ENCODE results near the gene CDCA7L.

CDCA7L gene

GRCh38 chr7:21960922-21961321 is 15.2 kb upstream of the CDCA7L start:
- no peak overlapping the region for H3K4me3 ChIP-seq (replicated peaks; ENCODE audit: low read depth, low read length)
- peak; percentile 82 for DNase-seq (ENCODE audit: low read depth)
- TF ChIP-seq, protein P1, sequence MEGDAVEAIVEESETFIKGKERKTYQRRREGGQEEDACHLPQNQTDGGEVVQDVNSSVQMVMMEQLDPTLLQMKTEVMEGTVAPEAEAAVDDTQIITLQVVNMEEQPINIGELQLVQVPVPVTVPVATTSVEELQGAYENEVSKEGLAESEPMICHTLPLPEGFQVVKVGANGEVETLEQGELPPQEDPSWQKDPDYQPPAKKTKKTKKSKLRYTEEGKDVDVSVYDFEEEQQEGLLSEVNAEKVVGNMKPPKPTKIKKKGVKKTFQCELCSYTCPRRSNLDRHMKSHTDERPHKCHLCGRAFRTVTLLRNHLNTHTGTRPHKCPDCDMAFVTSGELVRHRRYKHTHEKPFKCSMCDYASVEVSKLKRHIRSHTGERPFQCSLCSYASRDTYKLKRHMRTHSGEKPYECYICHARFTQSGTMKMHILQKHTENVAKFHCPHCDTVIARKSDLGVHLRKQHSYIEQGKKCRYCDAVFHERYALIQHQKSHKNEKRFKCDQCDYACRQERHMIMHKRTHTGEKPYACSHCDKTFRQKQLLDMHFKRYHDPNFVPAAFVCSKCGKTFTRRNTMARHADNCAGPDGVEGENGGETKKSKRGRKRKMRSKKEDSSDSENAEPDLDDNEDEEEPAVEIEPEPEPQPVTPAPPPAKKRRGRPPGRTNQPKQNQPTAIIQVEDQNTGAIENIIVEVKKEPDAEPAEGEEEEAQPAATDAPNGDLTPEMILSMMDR (IDR thresholded peaks at IDR 0.05; ENCODE audit: low read length, missing control alignments): no peak

- no peak overlapping the region for H3K4me3 ChIP-seq (replicated peaks; ENCODE audit: low read depth, low read length)
- no peak for DNase-seq (ENCODE audit: low read depth)
- TF ChIP-seq, protein P1 (IDR thresholded peaks at IDR 0.05; ENCODE audit: low read length, missing control alignments): no peak
Observed at GRCh38 chr7:21959387-21959776, 13.7 kb upstream of the CDCA7L start.

DNA sequence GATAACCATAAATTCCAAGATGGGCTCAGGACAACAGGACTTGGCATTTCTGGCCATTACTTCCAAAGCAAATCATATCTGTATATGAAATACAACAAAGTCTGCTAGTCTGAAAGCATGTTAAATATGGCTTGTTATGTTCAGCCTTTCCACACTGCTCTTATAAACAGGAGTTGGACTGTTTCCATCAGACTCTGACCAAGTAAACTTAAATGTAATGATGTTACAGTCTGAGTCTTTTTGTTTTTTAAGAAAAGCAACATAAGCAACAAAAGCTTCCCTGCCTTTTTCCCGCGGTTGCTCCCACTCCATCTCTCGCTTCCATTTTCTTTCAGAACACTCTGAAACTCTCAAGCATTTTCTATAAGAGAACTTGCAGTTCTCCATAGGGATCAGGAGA is 8.1 kb upstream of the CDCA7L start:
- TF ChIP-seq, protein P1 (IDR thresholded peaks at IDR 0.05; ENCODE audit: low read length, missing control alignments): no peak

GRCh38 chr7:21948887-21949540 is 3.3 kb upstream of the CDCA7L start:
- DNase-seq (ENCODE audit: low read depth): no peak
- H3K4me3 ChIP-seq (replicated peaks; ENCODE audit: low read depth, low read length): no peak overlapping the region
- TF ChIP-seq, protein P1 (IDR thresholded peaks at IDR 0.05; ENCODE audit: low read length, missing control alignments): no peak

More for the DNA sequence above, 8.1 kb upstream of the CDCA7L start:
- no peak for DNase-seq (ENCODE audit: low read depth)
- no peak overlapping the region for H3K4me3 ChIP-seq (replicated peaks; ENCODE audit: low read depth, low read length)

- TF ChIP-seq, protein P1 (IDR thresholded peaks at IDR 0.05; ENCODE audit: low read length, missing control alignments): no peak
- H3K4me3 ChIP-seq (replicated peaks; ENCODE audit: low read depth, low read length): no peak overlapping the region
- DNase-seq (ENCODE audit: low read depth): no peak
Observed at GRCh38 chr7:21948364-21948763, 2.7 kb upstream of the CDCA7L start.

DNA sequence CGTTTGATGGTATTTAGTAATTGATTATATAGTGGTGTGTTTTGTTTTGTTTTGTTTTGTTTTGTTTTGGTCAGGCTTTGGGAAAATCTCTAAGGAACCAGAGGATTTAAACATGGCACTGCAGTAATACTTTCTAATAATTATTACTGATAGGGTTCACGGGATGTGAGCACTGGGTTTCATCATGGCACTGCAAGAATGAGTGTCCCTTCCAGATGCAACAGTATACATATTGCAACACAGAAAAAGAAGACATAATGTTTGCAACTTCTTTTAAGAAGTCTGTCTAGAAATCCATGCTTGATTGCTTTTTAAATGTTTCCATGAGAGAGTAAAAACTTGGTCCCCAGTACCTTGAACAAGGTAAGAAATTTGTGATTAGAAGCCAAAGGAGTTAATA is 2.2 kb upstream of the CDCA7L start:
- no peak overlapping the region for H3K4me3 ChIP-seq (replicated peaks; ENCODE audit: low read depth, low read length)
- TF ChIP-seq, protein P1 (IDR thresholded peaks at IDR 0.05; ENCODE audit: low read length, missing control alignments): no peak
- DNase-seq (ENCODE audit: low read depth): no peak

DNA sequence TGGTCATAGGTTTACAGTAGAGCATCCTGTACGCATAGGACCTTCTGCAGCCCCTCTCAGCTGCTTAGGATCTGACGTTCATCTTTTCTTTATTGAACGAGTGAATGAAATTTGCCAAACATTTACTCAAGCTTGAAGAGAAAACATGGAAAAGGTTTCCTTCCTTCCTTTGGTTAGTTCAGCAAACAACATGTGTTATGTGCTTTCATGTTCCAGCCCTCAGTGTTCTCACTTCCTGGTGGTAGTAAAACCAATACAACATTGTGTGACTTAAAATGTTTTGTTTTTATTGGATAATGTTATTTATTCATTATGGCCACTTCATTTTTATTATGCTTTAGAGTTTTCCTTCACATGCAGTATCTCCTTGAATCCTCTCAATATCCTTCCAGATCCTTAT is 1.4 kb upstream of the CDCA7L start:
- no peak overlapping the region for H3K4me3 ChIP-seq (replicated peaks; ENCODE audit: low read depth, low read length)
- DNase-seq (ENCODE audit: low read depth): no peak
- TF ChIP-seq, protein P1 (IDR thresholded peaks at IDR 0.05; ENCODE audit: low read length, missing control alignments): no peak

All from fibroblast of pulmonary artery (primary cell).